SKM-1 treated with dmso at 0.1 percent for 144 hours (cell line): ENCODE results near the gene THOC2.
"Not testable (repeated sequence)": the region's sequence is repeated elsewhere in the genome, so short reads cannot be mapped to it uniquely, and the experiment has no call there.

Experiments
- DNase-seq: peaks from one replicate; lab custom pipeline; 2025; ENCODE audit not compliant: unreplicated experiment; lab: John Stamatoyannopoulos, UW

The THOC2 gene

GRCh38 chrX:123675154-123675553 is 57.7 kb downstream of the THOC2 start:
- no peak for DNase-seq

GRCh38 chrX:123673813-123674212 is 59.0 kb downstream of the THOC2 start:
- DNase-seq = no peak

- no peak for DNase-seq
These were observed 67.7 kb downstream of the THOC2 start for GRCh38 chrX:123665197-123665596.

GRCh38 chrX:123664467-123665167 is 68.2 kb downstream of the THOC2 start:
- not testable (repeated sequence) for DNase-seq

- DNase-seq = not testable (repeated sequence)
These were observed 69.1 kb downstream of the THOC2 start for GRCh38 chrX:123663720-123664119.

GRCh38 chrX:123656507-123656906 is 76.3 kb downstream of the THOC2 start:
- DNase-seq = not testable (repeated sequence)

GRCh38 chrX:123648811-123649181 is 84.1 kb downstream of the THOC2 start:
- DNase-seq = not testable (repeated sequence)

GRCh38 chrX:123648028-123648810 is 84.6 kb downstream of the THOC2 start:
- no peak for DNase-seq

GRCh38 chrX:123647244-123647643 is 85.6 kb downstream of the THOC2 start:
- no peak for DNase-seq

GRCh38 chrX:123629502-123629901 is 103.3 kb downstream of the THOC2 start:
- no peak for DNase-seq

- no peak for DNase-seq
These were observed 105.9 kb downstream of the THOC2 start for GRCh38 chrX:123626962-123627361.

- DNase-seq = no peak
These were observed 106.9 kb downstream of the THOC2 start for GRCh38 chrX:123625952-123626351.

GRCh38 chrX:123625477-123625876 is 107.4 kb downstream of the THOC2 start:
- DNase-seq = no peak

- DNase-seq = no peak
These were observed 115.8 kb downstream of the THOC2 start for GRCh38 chrX:123617007-123617406.

- DNase-seq = no peak
These were observed 121.9 kb downstream of the THOC2 start for GRCh38 chrX:123610915-123611314.

- DNase-seq = no peak
These were observed 125.0 kb downstream of the THOC2 start for GRCh38 chrX:123607806-123608205.

GRCh38 chrX:123607270-123607669 is 125.6 kb downstream of the THOC2 start:
- no peak for DNase-seq

GRCh38 chrX:123603491-123603890 is 129.4 kb downstream of the THOC2 start:
- no peak for DNase-seq

GRCh38 chrX:123601437-123601836 is 131.4 kb downstream of the THOC2 start:
- no peak for DNase-seq

GRCh38 chrX:123600181-123600580 is 132.7 kb downstream of the THOC2 start:
- DNase-seq = no peak

- no peak for DNase-seq
These were observed 141.9 kb downstream of the THOC2 start for GRCh38 chrX:123590842-123591486.

GRCh38 chrX:123588723-123589122 is 144.1 kb downstream of the THOC2 start:
- no peak for DNase-seq
